Head of caudate nucleus (tissue), 42 donors: ENCODE results near the gene S1PR4.
"Not testable (repeated sequence)": the region's sequence is repeated elsewhere in the genome, so short reads cannot be mapped to it uniquely, and the experiment has no call there.

Experiments used
- DNase-seq, 42 donors: peaks; one replicate each; pipeline versions ENCODE4 v3.0.0 to v3.0.0-alpha.2; 2020 to 2021; ENCODE audit warnings: mixed read lengths in 7 of 42
- intact Hi-C: fragments of 100-400 bp; cut with DNase I; formaldehyde crosslinking; loops from one replicate; pipeline ENCODE4 v1.15.0; 2022

S1PR4 gene

DNA sequence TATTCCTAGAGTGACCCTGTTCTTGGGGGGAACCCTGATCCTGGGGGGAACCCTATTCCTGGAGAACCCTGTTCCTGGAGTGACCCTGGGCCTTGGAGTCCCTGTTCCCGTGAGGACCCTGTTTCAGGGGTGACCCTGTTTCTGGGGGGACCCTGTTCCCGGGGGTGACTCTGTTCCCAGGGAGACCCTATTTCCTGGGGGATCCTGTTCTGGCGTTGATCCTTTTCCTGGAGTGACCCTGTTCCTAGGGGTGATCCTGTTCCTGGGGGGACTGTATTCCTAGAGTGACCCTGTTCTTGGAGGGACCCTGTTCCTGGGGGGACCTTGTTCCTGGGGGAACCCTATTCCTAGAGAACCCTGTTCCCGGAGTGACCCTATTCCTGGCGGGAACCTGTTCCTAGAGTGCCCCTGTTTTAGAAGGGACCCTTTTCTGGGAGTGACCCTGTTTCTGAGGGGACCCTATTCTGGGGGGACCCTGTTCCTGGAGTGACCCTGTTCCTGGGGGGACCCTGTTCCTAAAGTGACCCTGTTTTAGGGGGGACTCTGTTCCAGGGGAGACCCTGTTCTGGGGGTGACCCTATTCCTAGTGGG, 27.7 kb upstream of the S1PR4 start:
- intact Hi-C loops, result no loop called here
- DNase-seq, result no peak

GRCh38 chr19:3151563-3152418, 26.8 kb upstream of the S1PR4 start:
- DNase-seq, result peak in 1 of 42 donors; percentile 12
- intact Hi-C loops, result no loop called here

DNA sequence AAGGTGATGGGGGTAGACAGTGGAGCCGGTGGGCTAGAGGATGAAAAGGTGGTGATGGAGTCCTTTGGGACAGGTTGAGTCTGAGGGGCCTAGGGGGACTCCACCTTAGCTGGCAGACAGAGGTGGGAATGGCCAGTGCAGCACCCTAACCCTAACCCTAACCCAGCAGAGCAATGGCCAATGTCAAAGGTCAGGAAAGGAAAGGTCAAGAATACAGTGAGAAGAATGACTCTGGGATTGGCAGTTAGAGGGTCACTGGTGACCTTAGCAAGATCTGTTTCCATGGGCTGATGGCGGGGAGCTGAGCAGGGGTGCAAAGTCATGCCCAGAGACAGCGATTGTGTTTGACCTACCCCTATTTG, 26.2 kb upstream of the S1PR4 start:
- intact Hi-C loops, result no loop called here
- DNase-seq, result no peak

- no peak for DNase-seq
- intact Hi-C loops, result no loop called here
Measured at GRCh38 chr19:3153286-3154230, 25.0 kb upstream of the S1PR4 start.

DNA sequence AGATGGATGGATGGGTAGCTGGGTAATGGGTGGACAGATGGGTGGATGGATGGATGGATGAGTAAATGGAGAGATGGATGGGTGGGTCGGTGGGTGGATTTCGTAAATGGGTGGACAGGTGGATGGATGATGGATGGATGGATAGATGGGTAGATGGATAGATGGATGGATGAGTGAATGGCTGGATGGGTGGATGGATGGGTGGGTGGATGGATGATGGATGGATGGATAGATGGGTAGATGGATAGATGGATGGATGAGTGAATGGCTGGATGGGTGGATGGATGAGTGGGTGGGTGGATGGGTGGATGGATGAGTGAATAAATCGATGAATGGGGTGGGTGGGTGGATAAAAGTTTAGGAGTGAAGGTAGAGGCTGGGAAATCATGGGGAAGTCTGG, 24.1 kb upstream of the S1PR4 start:
- intact Hi-C loops, DNase-seq: not testable (repeated sequence)

DNA sequence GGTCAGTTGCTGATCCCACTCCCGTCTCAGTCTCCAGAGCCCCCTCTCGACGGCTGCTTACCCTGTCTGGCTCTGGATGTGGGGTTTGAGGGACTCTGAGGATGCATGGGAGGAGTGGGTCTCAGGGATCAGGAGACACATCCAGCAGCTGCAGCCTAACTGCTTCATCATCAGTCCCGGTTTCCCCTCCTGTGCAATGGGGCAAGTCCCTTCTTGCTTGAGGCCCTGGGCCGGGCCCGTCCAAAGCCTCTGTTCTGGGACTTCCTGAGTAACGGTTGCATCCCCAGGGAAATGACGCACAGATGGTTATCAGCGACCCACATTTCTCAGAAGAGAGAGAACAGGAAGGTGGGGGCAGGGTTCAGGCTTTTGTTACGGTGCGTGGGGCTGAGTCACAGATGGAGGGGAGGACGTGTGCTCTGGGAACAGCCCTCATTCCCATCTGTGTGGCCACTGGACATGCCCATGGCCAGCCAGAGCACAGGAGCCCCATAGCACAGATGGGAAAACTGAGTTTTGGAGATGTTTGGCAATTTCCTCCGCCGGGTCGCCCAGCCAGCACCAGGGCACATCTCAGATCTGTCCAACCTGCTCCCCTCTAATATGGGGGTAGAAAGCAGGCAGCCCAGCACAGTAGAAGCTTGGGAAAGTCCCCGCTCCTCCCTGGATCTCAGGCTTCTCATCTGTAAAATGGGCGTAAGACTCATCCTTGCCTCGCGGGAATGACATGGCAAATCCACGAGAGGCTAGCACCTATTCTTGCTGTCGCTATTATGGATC, 23.4 kb upstream of the S1PR4 start:
- DNase-seq, result peak in 23 of 42 donors; percentile 16 to 69 (median 44)
- intact Hi-C loops, result no loop called here

DNA sequence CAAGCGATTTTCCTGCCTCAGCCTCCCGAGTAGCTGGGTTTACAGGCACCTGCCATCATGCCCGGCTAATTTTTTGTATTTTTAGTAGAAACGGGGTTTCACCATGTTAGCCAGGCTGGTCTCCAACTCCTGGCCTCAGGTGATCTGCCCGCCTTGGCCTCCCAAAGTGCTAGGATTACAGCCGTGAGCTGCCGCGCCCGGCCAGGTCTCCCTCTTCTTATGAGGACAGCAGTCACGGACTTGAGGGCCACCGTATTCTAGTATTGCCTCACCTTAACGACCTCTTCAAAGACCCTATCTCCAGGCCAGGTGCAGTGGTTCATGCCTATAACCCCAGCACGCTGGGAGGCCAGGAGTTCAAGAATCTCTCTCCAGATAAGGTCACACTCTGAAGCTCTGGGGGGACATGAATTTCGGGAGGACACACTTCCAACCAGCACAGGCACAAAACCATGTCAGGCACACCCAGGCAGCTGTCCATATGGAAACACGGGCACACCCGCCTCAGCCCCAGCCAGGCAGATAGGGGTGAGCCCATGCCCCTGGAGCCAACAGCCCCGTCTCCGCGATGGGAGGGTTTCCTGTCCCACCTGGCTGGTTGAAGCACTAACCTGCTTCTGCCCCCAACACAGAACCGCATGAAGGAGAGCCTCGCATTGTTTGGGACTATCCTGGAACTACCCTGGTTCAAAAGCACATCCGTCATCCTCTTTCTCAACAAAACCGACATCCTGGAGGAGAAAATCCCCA, 21.3 kb upstream of the S1PR4 start:
- intact Hi-C loops, result no loop called here
- no peak for DNase-seq

DNA sequence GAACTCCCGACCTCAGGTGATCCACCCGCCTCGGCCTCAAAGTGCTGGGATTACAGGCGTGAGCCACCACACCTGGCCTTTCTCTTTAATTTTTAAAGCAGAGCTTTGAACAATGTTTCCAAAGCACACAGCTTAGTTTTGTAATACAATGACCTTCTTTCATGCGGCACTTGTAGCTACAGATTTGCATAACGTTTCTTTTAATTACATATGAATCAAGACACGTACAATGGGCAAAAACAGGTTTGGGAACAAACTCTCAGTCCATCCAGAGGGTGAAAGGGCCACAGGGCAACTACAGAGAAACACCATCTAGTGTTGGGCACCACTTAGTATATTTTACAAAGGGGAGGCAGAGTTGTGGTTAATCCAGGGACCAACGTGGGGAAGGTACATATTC, 19.0 kb upstream of the S1PR4 start:
- intact Hi-C loops, result no loop called here

GRCh38 chr19:3160219-3160618, 18.4 kb upstream of the S1PR4 start:
- DNase-seq, result no peak
- intact Hi-C loops, result loop anchor here (10.0 kb wide), 1 partner anchor 205 kb away; no protein-coding TSS in a partner anchor

More for the DNA sequence above, 19.0 kb upstream of the S1PR4 start:
- DNase-seq, result no peak

GRCh38 chr19:3161453-3161852, 17.1 kb upstream of the S1PR4 start:
- intact Hi-C loops, result loop anchor here (10.0 kb wide), 1 partner anchor 207 kb away; no protein-coding TSS in a partner anchor
- no peak for DNase-seq

GRCh38 chr19:3162418-3163229, 15.9 kb upstream of the S1PR4 start:
- no peak for DNase-seq
- intact Hi-C loops, result loop anchor here (10.0 kb wide), 1 partner anchor 208 kb away; no protein-coding TSS in a partner anchor

GRCh38 chr19:3163230-3163886, 15.2 kb upstream of the S1PR4 start:
- intact Hi-C loops, result loop anchor here (10.0 kb wide), 1 partner anchor 209 kb away; no protein-coding TSS in a partner anchor
- peak; percentile 40 to 85 (median 67) for DNase-seq

DNA sequence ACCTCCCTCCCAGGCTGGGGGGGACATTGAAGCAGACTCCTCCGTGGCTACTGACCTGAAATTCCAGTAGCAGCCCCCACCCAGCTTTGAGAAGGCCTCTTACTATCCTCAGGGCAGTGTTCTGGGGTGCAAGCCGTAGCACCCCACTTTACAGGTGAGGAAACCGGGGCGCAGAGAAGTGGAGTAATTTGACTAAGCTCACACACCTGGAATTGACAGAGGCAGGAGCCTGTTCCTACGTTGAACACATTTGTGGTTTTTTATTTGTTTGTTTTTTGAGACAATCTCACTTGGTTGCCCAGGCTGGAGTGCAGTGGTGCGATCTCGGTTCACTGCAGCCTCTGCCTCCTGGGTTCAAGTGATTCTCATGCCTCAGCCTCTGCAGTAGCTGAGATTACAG, 14.6 kb upstream of the S1PR4 start:
- intact Hi-C loops, result loop anchor here (10.0 kb wide), 1 partner anchor 209 kb away; no protein-coding TSS in a partner anchor

DNA sequence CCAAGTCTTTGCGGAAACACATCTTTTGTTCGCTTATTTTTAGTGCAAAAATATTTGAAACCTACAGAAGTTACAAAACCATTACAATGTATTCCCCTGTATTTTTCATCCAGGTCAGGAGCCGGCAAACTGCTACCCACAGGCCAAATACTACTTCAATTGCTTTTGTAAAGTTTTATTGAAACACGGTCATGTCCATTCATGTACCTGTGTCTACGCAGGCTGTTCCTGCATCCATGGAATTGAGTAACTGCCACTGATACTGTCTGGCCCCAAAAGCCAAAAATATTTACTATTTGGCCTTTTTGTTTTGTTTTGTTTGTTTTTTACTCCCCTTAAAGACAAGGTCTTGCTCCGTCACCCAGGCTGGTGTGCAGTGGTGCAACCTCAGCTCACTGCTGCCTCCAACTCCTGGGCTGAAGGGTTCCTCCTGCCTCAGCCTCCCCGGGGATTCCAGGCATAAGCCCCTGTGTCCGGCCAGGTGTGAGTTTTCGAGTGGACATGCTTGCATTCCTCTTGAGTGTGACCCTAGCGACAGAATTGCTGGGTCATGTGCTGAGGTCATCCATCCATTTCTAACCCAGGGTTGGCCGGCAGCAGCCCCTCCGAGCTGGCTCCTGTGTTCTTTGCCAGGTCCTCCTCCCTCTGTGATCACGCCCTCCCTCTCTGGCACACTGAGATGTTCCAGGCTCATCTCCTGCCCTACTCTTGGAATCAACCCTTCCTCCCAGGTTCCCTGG, 10.9 kb upstream of the S1PR4 start:
- DNase-seq, result no peak
- intact Hi-C loops, result loop anchor here (10.0 kb wide), 1 partner anchor 213 kb away; no protein-coding TSS in a partner anchor

More for the DNA sequence above, 14.6 kb upstream of the S1PR4 start:
- no peak for DNase-seq

DNA sequence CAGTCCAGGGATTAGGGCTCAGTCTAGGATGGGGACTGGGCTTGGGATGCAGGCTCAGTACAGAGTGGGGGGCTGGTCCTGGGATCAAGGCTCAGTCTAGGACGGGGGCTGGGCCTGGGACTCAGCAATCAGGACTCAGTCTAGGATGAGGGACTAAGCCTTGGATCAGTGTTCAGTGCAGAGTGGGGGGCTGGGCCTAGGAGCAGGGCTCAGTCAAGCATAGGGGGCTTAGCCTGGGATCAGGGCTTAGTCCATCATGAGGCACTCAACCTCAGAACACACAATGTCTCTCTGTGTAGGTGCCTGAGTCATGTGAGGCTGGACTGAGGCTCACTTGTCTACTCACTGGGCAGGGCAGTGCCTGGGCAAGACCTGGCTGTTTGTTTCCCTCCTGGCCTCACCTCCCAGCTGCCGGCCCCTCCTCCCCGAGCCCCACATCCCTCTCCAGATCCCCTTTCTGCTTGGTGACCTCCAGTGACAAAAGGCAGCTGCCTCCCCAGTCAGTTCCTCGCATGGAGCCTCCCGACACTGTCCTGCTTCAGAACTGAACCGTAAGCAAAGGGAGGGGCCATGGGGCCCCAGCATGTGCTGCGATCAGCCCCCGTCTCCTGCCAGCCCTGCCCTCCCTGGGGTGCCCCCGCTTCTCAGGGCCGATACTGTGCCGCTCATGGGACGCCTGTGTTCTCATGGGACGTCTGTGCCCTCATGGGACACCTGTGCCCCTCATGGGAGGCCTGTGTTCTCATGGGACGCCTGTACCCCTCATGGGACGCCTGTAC, 6.5 kb upstream of the S1PR4 start:
- DNase-seq, result no peak
- intact Hi-C loops, result no loop called here
